Suppressor macrophage (primary cell): ENCODE measurements around the gene HSF5.
"Not testable (repeated sequence)": the region's sequence is repeated elsewhere in the genome, so short reads cannot be mapped to it uniquely, and the experiment has no call there.

Source experiments
- DNase-seq, 4 experiments: peaks; one replicate each; pipeline ENCODE4 v3.0.0-alpha.2; 2020 to 2022

The HSF5 gene

DNA sequence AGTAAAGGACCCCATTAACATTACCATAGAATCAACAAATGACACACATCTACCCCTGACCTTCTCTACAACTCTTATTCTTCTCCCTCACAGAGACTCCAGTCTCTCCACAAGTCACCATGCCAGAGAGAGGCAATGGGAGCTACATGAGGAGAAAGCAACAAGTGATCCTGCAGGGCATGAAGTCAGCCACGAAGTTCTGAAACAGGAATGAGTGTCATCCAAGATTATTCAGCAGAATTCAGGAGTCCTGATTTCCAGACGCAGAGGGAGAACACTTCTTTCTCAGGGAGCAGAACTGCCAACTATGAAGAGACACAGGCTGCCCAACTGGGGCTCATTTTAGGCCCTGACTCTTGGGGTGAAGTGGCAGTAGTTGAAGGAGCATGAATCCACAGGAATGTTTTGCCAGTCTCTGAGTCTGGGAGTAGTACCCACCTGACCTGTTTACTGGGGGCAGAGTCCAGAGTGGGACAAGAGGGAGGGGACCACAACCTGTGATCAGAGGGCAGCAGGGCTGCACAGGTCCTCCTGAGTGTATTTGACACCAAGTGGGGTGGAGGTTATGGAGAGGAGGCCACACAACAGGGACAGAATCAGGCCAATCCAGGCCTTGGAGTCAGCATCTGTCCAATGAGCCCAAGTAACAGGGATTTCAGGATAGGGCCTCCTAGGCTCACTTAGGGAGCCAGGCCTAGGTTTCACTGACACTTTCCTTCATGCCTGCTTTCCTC lies 28.6 kb upstream of the HSF5 start:
- DNase-seq = no peak

DNA sequence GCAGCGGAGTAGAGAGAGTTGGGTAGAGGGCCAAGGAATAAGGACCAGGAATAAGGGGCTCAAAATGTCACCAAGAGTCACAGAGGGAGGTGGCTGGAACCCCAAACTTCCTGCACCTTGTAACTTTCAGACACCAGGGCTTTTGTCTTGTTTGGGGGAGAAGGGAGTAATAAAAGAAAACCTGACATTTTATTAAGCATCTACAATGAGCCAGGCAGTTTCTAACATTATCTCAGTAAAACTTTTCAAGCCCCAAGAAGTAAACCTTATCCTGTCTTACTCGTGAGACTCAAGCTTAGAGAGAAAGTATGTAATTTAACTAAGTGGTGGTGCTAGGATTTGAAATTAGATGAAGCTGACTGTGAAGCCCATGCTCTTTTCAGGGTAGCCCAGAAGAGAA lies 27.1 kb upstream of the HSF5 start:
- no peak for DNase-seq

DNA sequence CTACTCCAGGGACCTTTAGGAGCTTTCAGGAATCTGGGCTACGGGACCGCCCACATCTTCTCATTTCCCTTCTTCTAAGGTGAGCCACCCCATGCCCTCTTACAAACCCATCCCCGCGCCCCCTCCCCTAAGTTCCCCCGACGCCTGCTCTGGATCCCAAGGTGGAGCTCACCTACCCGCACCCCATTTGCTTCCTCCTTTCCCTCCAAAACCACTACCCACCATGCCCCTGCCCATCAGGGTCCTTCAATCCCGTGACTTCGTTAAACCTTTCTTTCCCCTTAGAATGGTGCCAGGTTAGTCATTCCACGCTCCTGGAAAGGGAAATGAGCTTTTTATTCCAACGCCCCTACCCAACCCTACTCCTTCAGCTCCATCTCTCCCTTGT lies 26.6 kb upstream of the HSF5 start:
- no peak for DNase-seq

DNA sequence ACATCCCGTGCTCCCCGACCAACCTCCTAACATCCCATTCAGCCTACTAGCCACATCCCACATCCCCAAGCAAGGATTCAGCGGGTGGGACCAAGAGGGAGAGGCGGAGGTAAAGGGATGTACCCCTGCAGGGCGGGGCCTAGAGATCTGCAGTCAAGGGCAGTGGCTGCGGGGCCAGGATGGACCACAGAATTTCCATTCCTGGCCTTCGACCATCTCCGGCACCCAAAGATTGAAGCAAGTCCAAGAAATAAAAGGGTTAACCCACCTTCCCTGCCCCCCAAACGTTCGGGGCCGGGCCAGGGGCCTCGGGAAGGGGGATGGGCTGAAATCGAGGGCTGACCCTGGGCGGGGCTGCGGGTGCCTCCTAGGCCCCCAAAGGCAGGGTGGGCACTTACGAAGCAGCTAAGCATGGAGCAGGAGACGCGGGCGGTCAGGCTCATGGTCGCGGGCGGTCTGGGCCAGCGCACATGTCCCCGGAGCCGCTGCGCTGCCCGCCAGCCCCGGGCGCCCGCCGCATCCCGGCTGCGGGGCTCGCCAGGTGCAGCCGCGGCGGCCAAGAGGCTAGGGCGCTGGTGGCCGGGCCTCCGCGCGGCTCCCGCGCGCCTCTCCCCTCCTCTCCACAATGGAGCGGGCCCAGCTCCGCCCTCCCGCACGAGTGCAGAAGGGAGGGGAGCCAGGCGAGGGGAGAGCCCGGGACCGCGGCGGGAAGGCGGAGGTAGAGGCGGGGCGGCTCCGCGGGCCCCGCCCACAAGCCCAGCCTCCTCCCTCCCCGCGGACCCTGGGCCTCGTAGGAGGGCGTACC lies 26.0 kb upstream of the HSF5 start, which contains the start of gene MTMR4:
Gene MTMR4 (minus strand): TSS at position 674 of the 805 bp plus-strand sequence. CDS start 231 bp downstream, at position 443.
- peak; percentile 65 to 89 (median 80) for DNase-seq

DNA sequence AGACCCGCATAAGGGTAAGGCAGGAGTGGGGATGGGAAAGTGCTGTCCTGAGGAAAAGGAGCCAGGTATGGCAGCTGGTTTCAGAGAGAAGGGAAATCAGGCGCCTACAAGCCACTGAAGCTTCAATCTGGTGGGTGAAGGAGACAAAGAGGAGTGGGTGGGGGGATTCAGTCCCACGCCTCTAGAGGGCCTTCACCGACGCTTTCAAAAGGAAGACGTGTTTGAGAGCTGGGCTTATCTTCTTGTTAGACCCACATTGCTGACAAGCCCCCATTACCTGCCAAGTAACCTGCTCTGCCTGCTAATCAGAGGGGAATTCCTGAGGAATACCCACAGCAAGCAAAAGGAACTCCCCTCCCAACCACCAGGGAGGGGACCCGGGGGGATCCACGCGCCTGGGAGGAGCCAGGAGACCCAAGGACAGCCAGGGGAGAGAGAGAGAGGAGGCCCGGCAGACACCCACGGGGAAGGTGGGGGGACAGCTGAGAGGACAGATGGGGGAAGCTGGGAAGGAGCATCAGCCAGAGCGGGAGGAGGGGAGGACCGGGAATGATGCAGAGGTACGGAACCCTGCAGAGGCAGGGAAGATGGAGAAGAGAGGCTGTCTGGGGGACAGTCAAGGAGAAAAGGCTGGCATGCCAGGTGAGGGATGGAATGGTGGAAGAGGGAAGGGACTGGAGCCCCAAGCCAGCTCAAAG lies 25.2 kb upstream of the HSF5 start:
- no peak for DNase-seq

DNA sequence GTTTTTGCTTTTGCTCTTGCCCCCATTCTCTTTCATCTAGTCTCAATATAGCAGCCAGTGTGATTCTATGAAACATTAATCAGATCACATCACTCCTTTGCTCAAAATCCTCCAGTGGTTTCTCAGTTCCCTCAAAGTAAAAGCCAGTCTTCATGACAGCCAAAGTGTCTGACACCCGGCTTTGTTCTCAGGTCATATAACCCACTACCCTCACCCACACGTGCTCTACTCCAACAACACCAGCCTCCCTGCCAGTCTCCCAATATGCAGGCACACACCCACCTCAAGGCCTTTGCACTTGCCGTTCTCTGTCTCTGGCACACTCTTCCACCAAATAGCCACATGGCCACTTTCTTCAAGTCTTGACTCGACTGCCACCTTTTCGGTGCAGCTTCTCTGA lies 21.9 kb upstream of the HSF5 start:
- DNase-seq = no peak

DNA sequence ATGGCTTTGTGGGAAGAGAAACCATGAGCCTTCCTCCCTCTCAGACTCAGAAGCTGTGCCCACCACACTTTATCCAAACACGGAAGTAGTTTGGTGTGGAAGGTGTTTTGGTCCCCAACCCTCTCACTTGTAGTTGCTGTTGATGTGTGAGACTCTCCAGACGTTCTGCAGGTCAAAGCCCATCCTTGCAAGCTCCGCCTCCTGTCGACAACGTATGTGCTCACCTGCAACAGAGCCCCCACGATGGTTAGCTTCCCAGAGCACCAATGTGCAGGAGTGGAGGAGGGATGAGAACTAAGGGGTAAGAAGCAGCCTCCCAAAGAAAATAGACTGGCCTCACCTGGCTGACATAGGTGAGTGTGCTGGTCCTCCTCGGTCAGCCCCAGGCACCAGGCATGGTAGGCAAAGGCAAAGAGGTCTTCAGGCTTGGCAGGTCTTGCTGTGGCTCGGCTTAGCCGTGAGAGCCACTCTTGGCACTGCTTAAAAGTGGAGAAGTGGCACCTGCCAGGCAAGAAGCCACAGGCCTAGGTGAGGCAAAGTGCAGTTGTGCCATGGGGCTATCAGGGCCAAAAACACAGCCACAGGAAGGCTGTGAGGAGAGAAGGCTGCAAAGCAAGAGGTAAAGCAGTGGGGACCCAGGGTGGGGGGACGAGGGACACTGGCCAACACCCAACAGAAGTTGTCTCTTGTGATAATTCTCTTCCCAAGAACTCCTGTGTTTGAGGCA lies 20.3 kb upstream of the HSF5 start:
- DNase-seq = no peak

DNA sequence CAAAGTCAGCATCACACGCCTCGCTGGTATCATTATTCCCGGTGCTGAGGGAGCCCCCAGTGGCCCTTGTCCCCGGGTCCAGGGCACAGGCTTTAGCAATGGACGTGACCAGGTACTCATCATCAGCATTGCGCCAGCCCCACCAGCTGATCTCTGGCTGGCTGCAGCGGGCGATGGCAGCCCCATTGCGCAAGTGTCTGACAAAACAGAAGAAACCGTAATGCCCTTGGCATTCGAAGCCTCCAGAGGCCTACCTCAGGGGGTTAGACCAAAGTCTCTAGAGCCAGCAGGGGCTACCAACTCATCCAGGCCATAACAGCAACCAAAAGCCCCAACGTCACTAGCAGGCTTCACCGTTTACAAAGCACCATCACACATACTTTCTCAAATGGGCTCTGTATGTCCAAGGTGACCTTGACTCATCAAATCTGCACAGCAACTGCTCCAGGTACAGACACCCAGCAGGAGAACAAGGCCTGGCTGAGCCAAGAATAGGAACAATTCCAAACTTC lies 19.0 kb upstream of the HSF5 start:
- peak; percentile 64 to 82 (median 78) for DNase-seq

DNA sequence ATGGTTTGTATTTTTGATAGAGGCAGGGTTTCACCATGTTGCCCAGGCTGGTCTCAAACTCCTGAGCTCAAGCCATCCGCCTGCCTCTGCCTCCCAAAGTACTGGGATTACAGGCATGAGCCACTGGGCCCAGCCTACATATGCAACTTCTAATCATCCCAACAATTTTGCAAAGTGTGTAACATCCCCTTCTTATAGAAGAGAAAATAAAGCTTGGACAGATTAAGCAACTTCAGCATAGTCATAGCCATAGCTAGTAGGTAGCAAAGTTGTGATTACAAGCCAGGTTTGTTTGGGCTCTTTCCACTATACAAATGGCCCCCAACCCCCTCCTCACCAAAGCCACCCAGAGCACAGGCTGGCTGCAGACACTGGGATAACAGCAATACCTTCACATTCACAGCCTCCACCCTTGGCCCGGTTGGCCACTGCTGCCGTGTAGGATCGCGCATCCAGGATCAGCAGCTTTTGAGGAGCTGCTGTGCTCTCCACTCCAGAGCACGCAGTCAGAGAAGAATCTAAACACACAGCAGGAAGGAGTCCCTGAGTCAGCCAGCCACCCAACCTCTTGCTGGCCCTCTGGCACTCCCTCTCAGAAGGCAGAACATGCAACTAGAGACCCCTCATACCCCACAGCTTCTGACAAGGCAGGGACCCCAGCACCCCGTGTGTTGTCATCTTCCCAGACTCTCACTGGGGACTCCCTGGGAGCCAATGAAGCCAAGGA lies 18.3 kb upstream of the HSF5 start:
- DNase-seq = peak in 1 of 4 experiments; percentile 14

DNA sequence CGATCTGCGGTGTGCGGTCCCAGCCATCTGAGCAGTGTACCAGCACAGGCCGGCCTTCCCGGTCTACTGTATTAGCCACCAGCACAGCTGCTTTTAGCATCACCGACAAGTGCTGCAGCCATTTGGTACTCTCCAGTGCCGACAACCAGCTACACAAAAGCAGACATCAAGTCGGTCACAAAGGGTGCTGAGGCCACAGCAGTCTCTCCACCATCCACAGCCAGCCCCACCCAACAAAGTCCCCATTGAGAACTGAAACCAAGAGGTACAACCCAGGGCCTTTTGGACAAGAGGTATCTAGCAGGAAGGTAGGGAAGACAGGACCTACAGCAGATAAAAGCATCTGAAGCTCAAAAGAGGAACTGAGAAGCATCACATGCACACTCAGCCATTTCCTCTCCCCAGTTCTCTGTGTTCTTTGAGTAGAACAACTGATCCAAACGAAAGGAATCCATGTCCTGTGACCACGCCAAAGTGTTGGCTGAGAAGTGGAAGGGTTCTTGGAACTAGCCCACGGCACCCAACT lies 16.7 kb upstream of the HSF5 start:
- peak; percentile 41 to 66 (median 58) for DNase-seq

DNA sequence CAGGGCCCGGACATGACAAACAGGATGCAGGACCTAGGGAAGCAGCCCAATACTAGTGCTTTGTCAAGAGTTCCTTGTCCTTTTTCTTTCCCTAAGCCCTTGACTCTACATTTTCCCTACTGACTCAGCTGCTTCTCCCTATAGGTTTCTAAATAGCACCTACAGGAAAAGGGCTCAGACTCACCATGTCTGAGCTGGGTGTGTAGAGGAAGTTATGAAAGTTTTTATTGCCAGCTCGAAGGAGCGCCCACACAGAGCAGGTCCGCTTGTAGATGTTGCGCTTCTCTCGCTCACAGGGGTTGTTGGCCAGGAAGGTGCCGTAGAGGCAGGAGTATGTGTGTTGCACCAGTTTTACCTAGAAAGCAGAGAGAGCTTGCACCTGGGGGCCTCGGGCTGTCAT lies 15.7 kb upstream of the HSF5 start:
- peak; percentile 21 to 66 (median 62) for DNase-seq

DNA sequence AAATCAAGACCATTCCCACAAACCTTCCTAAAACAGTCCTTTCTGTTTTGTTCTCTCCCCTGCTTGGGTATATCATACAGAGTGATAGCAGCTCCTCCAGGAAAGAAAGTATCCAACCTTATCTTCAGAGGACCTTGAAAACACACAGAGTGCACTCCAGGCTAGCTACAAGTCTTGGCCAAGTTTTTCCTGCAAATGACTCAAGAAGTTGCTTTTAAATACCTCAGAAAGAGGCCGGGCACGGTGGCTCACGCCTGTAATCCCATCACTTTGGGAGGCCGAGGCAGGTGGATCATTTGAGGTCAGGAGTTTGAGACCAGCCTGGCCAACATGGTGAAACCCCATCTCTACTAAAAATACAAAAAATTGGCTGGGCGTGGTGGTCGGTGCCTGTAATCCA lies 14.9 kb upstream of the HSF5 start:
- DNase-seq = not testable (repeated sequence)

DNA sequence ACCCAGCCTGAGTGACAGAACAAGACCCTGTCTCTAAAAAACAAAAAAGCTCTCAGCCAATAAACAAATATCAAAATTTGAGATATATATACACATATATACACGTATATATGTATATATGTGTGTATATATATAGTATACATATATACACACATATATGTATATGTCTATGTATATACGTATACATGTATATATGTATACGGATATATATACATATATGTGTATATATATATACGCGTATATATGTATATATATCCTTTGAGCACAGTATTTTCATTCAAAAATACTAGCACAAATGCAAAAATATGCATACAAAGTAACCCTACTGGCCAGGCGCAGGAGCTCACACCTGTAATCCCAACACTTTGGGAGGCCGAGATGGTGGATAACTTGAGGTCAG lies 13.2 kb upstream of the HSF5 start:
- no peak for DNase-seq

DNA sequence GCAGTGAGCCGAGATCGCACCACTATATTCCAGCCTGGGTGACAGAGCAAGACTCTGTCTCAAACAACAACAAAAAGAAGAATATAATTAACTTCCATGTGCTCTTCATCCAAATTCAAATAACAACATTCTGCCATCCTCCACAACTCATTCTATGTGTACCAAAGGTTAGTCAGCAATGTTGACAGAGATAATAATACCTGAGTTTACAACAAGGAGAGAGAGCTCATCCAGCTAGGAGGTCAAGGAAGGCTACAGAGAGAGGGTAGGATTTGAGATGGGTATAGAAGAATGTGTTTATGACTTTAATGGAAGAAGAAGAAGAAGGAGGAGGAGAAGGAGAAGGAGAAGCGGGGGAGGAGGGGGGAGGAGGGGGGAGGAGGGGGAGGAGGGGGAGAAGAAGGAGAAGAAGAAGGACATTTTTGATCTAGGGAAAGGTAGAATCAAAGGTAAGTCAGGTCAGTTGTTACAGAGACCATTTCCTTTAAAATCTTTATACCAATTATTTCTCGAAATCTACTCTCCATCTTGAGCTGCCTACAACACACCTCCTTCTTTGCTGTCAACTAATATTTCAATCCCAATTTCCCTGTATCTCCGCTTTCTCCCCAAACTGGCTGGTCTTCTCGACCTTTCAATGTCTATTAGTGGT lies 10.1 kb upstream of the HSF5 start:
- no peak for DNase-seq

DNA sequence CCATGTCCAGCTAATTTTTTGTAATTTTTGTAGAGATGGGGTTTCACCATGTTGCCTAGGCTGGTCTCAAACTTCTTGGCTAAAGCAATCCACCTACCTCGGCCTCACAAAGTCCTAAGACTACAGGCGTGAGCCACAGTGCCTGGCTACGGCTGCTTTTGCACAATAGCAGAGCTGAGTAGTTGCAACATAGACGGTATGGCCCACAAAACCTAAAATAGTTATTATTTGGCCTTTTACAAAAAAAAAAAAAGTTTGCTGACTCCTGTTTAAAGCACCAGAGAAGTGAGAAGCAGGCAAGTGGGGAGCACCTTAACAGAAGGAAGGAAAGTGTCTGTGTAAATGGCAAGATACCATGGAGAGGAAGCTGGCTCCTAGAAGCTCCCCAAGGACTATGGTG lies 5.3 kb upstream of the HSF5 start:
- DNase-seq = peak in 3 of 4 experiments; percentile 32 to 49 (median 37)

DNA sequence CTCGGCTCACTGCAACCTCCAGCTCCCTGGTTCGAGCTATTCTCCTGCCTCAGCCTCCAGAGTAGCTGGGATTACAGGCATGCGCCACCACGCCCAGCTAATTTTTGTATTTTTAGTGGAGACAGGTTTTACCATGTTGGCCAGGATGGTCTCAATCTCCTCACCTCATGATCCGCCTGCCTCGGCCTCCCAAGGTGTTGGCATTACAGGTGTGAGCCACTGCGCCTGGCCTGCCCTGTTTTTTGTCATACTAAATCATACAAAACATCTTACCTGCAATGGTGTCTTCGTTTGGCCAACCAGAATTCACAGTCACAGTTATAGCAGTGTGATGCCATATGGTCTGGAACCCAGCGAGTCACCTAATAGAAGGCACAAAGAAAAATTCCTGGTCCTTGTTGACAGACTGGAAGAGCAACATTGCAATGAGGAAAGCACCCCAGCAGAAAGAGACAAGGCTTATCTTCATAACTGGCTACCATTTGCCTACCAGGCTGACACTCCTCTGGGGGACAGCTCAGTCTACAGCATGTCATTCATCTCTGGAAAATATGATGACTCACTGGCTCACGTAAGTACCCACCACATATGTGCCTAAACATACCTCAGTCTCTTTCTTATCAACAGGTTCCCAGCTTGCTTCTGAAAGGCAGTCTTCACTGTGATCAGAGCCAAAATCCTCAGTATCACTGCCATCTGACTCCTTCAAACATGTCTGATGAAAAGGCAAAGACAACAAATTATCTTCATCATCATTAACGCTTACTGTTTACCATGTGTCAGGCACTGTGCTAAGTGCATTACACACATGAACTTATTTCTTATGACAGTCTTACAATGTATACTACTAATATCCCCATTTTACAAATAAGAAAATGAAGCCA lies 4.3 kb upstream of the HSF5 start:
- DNase-seq = no peak

DNA sequence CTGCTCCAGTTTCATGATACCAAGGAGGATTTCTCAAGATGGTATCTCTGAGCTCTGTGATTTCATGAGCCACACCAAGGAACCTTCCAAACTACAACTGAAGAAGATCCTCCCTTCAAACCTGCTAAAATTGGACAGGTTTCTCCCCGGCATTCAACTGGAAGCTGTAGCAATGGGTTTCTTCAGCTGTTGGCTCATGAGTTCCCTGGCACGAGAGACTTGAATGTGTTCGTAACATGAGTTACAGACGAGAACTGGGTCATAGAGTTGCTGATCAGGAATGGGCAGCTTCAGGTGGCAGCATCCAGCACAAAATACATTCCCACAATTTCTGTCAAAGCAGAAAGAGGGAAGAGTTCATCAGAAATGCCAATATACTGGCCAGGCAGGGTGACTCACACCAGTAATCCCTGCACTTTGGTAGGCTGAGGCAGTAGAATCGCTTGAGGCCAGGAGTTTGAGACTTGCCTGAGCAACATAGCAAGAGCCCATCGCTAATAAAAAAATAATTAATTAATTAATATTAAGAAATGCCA lies 3.4 kb upstream of the HSF5 start:
- no peak for DNase-seq

DNA sequence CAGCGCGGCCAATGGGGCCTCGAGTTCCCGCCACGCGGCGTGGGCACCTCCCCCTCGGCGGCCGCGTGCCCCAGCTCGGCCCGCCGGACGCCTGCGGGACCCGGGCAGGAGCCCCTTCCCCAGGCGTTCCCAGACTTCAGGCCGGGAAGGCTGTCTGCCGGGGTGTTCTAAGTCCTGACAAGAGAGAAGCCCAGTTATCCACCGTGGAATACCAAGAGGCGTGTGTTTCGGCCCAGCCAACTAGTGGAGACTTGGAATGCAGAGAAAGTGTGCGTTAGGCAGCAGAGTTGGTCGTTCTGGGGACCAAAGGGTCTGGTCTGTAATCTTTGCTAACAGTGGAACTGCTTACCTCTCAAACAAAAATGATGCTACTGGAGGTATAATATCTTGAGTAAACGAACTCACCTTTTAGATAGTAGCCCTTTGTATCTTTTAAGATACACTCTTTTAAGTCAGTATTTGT lies 251 bp upstream of the HSF5 start:
- no peak for DNase-seq

DNA sequence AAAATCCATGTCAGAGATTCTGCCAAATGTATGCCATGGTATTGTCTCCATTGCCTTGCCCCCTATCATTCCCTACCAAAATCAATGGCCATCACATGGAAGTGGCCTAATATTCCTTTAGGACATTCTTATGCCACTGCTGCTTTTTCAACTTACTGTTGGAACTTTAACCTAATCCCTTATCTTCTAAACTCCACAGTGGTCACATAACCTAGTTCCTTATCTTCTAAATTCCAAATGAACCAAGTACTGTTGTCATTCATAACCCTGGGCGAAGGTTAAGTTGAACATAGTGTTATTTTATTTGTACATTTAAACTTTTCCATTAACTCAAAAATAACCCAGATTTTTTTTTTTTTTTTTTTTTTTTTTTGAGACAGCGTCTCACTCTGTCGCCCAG lies 3.6 kb downstream of the HSF5 start:
- no peak for DNase-seq
